ENCODE results near the gene PROB1.
"Not testable (repeated sequence)": the region's sequence is repeated elsewhere in the genome, so short reads cannot be mapped to it uniquely, and the experiment has no call there.

Gene PROB1

GRCh38 chr5:139377226-139377625, 17.7 kb downstream of the PROB1 start:
- DNase-seq, result no peak

- DNase-seq, result no peak
Measured at GRCh38 chr5:139376364-139376763, 18.5 kb downstream of the PROB1 start.

GRCh38 chr5:139374909-139375308, 20.0 kb downstream of the PROB1 start:
- DNase-seq, result no peak

GRCh38 chr5:139371482-139372435, 23.1 kb downstream of the PROB1 start:
- no peak for DNase-seq

GRCh38 chr5:139369181-139369580, 25.7 kb downstream of the PROB1 start:
- peak; percentile 60 for DNase-seq

- no peak for DNase-seq
Measured at GRCh38 chr5:139368613-139369012, 26.3 kb downstream of the PROB1 start.

- no peak for DNase-seq
Measured at GRCh38 chr5:139364466-139364865, 30.4 kb downstream of the PROB1 start.

- no peak for DNase-seq
Measured at GRCh38 chr5:139363937-139364336, 31.0 kb downstream of the PROB1 start.

- no peak for DNase-seq
Measured at GRCh38 chr5:139361835-139362429, 33.0 kb downstream of the PROB1 start.

- DNase-seq, result no peak
Measured at GRCh38 chr5:139360384-139360783, 34.5 kb downstream of the PROB1 start.

GRCh38 chr5:139358064-139358463, 36.8 kb downstream of the PROB1 start:
- DNase-seq, result no peak

- DNase-seq, result not testable (repeated sequence)
Measured at GRCh38 chr5:139355900-139356299, 39.0 kb downstream of the PROB1 start.

GRCh38 chr5:139354186-139354585, 40.7 kb downstream of the PROB1 start:
- DNase-seq, result no peak

- not testable (repeated sequence) for DNase-seq
Measured at GRCh38 chr5:139347863-139348262, 47.0 kb downstream of the PROB1 start.

- DNase-seq, result not testable (repeated sequence)
Measured at GRCh38 chr5:139345442-139345841, 49.5 kb downstream of the PROB1 start.

- no peak for DNase-seq
Measured at GRCh38 chr5:139344177-139344576, 50.7 kb downstream of the PROB1 start.

GRCh38 chr5:139343476-139343875, 51.4 kb downstream of the PROB1 start:
- no peak for DNase-seq

- DNase-seq, result no peak
Measured at GRCh38 chr5:139342423-139342723, 52.5 kb downstream of the PROB1 start.

GRCh38 chr5:139341689-139342422, 53.0 kb downstream of the PROB1 start, which contains the start of gene PAIP2:
TSS of gene PAIP2 (plus strand) at chr5:139341854. CDS start at chr5:139363785, 21,931 bp downstream.
- peak; percentile 96 for DNase-seq

GRCh38 chr5:139341187-139341688, 53.7 kb downstream of the PROB1 start:
- DNase-seq, result no peak

All from amniotic stem cell (primary cell).